Measurements from ENCODE around the gene CIAPIN1.

CIAPIN1 gene

GRCh38 chr16:57480754-57481230 is 33.6 kb upstream of the CIAPIN1 start:
- POLR2A ChIA-PET, result no interaction called here
- TF ChIP-seq CTCF (IDR thresholded peaks at IDR 0.05; ENCODE audit: control extremely low read depth, extremely low read depth, low read depth, missing control alignments), result no peak
- no peak for DNase-seq (ENCODE audit: extremely low spot score)
- CTCF ChIA-PET, result interaction anchor here (0.9 to 2.5 kb wide), 4 partner anchors 9 to 64 kb away, joined by 3 to 8 read pairs (median 3); partner anchors contain the start of gene POLR2C

- POLR2A ChIA-PET, result no interaction called here
- CTCF ChIA-PET, result interaction anchor here (2.5 kb wide), 1 partner anchor 39 kb away, joined by 8 read pairs; no protein-coding TSS in a partner anchor
- no peak for DNase-seq (ENCODE audit: extremely low spot score)
- no peak for TF ChIP-seq CTCF (IDR thresholded peaks at IDR 0.05; ENCODE audit: control extremely low read depth, extremely low read depth, low read depth, missing control alignments)
These were observed 33.0 kb upstream of the CIAPIN1 start for GRCh38 chr16:57479976-57480753.

GRCh38 chr16:57479205-57479975 is 32.2 kb upstream of the CIAPIN1 start:
- ChIA-PET CTCF (interaction anchor here (0.9 to 1.4 kb wide), 3 partner anchors 17 to 111 kb away, joined by 3 to 5 read pairs (median 3); partner anchors contain the start of gene POLR2C), POLR2A (no interaction called here)
- no peak for TF ChIP-seq CTCF (IDR thresholded peaks at IDR 0.05; ENCODE audit: control extremely low read depth, extremely low read depth, low read depth, missing control alignments)
- DNase-seq (ENCODE audit: extremely low spot score), result no peak

- no peak for TF ChIP-seq CTCF (IDR thresholded peaks at IDR 0.05; ENCODE audit: control extremely low read depth, extremely low read depth, low read depth, missing control alignments)
- DNase-seq (ENCODE audit: extremely low spot score), result peak; percentile 27
- ChIA-PET POLR2A (no interaction called here), CTCF (interaction anchor here (0.9 to 1.4 kb wide), 4 partner anchors 12 to 112 kb away, joined by 3 to 5 read pairs (median 3); partner anchors contain the start of gene POLR2C)
These were observed 31.4 kb upstream of the CIAPIN1 start for GRCh38 chr16:57478396-57479204.

- no peak for DNase-seq (ENCODE audit: extremely low spot score)
- no peak for TF ChIP-seq CTCF (IDR thresholded peaks at IDR 0.05; ENCODE audit: control extremely low read depth, extremely low read depth, low read depth, missing control alignments)
- POLR2A ChIA-PET, result no interaction called here
- CTCF ChIA-PET, result interaction anchor here (1.4 to 7.9 kb wide), 4 partner anchors 13 to 54 kb away, joined by 3 to 55 read pairs (median 4); partner anchors contain the start of gene POLR2C
These were observed 30.5 kb upstream of the CIAPIN1 start for GRCh38 chr16:57477531-57478202.
